Adrenal gland (tissue), 5 donors: ENCODE data around the gene NUCB1.

Source experiments
- CTCF ChIP-seq, 6 experiments: fragments of 450-650 bp in 4 of 6; fragments of 200-600 bp in 2 of 6; sonication (generic) in 1 of 6; IDR thresholded peaks; 1 replicate in 5 of 6; 2 replicates in 1 of 6; pipeline versions ENCODE4 v1.5.1 to v1.8.0; 2016 to 2021; ENCODE audit warnings: antibody characterized with exemption in 6 of 6, mild to moderate bottlenecking in 2 of 6, moderate library complexity in 1 of 6
- POLR2A ChIP-seq, 2 donors: fragments of 450-650 bp; IDR thresholded peaks; one replicate each; pipeline ENCODE4 v1.6.1; 2017; ENCODE audit warnings: antibody characterized with exemption in 2 of 2, mild to moderate bottlenecking in 2 of 2, moderate library complexity in 1 of 2
- donor health status: DM: no; HTN: no; CAD: no.

- TF ChIP-seq CTCF (IDR thresholded peaks at IDR 0.05): no peak
- no peak for TF ChIP-seq POLR2A (IDR thresholded peaks at IDR 0.05)
These were observed 43.0 kb downstream of the NUCB1 start for GRCh38 chr19:48943081-48943480.
